K562 (cell line): ENCODE data around the gene GON4L. TPM values are rescaled to one million over a fixed set of nuclear protein-coding genes. Genes with fewer than 3 reads are reported as not detected.

ENCODE experiments used
- ATAC-seq: fragments of 200-7000 bp; cut with Tn5 transposase; 3 replicates; pipeline ENCODE4 v1.9.1; 2020; ENCODE audit warnings: moderate library complexity
- BruUV-seq: library from RNA; stranded (reverse); fragments of 400-500 nt; replicated peaks from 2 replicates; lab custom pipeline; 2021; lab: Mats Ljungman, UMichigan
- CTCF ChIA-PET: fragments of 300-600 bp; formaldehyde crosslinking; extraction: SDS; loops from one replicate; lab custom pipeline; 2021; ENCODE audit warnings: low intra/inter-chr PET ratio; lab: Yijun Ruan, JAX
- POLR2A ChIA-PET: fragments of 300-600, 350-650 bp; sonication (Branson Sonifier 250); formaldehyde crosslinking; extraction: SDS; loops from one replicate; lab custom pipeline; 2021; ENCODE audit warnings: antibody characterized with exemption, inconsistent platforms; lab: Yijun Ruan, JAX
- DNase-seq, 4 experiments: peaks; one replicate each; pipeline versions ENCODE4 v3.0.0 to v3.0.0-alpha.2; 2011 to 2018; ENCODE audit warnings: low spot score in 3 of 4, mixed read lengths in 3 of 4; ENCODE audit errors: extremely low read depth in 1 of 4
- FAIRE-seq: peaks from 2 replicates; lab custom pipeline; 2011; peaks lifted over from hg19 to GRCh38; lab: Jason Lieb, UNC
- H2AFZ ChIP-seq: 2 replicates; pipeline ENCODE4 v1.6.0; 2011; ENCODE audit warnings: low read depth, low read length, control low read depth, inconsistent platforms
- H3K27ac ChIP-seq: fragments of 200-600 bp; 3 replicates; pipeline ENCODE4 v1.8.0; 2011; ENCODE audit warnings: low read depth, mild to moderate bottlenecking, control low read depth, inconsistent platforms, low read length, moderate library complexity, mixed read lengths; ENCODE audit errors: extremely low read depth
- H3K27me3 ChIP-seq, 2 experiments: fragments of 300-600 bp in 1 of 2; 2 replicates in 1 of 2; 3 replicates in 1 of 2; pipeline versions ENCODE4 v1.6.0 to v1.8.0; 2011; ENCODE audit warnings: inconsistent platforms in 2 of 2, low read length in 2 of 2, mild to moderate bottlenecking in 1 of 2, mixed read lengths in 1 of 2, moderate library complexity in 1 of 2; ENCODE audit not compliant: control insufficient read depth in 2 of 2, insufficient read depth in 2 of 2
- H3K36me3 ChIP-seq: fragments of 300-600 bp; 3 replicates; pipeline ENCODE4 v1.8.0; 2011; ENCODE audit warnings: mild to moderate bottlenecking, low read length, inconsistent platforms; ENCODE audit not compliant: control insufficient read depth, insufficient read depth
- H3K4me1 ChIP-seq, 2 experiments: fragments of 200-600 bp in 1 of 2; replicated peaks in 1 of 2; 2 replicates in 1 of 2; 3 replicates in 1 of 2; pipeline versions ENCODE4 v1.5.1 to v1.8.0; 2011; ENCODE audit warnings: inconsistent platforms in 2 of 2, low read length in 2 of 2, mild to moderate bottlenecking in 1 of 2, mixed read lengths in 1 of 2, moderate library complexity in 1 of 2; ENCODE audit not compliant: control insufficient read depth in 2 of 2, insufficient read depth in 2 of 2
- H3K4me2 ChIP-seq: 2 replicates; pipeline ENCODE4 v1.6.1; 2011; ENCODE audit warnings: low read length, control low read depth, inconsistent platforms, mixed read lengths; ENCODE audit not compliant: insufficient read depth
- H3K4me3 ChIP-seq: fragments of 200-600 bp; sonication (generic), shearing (Covaris generic); 2 replicates; pipeline ENCODE4 v1.5.1; 2016; ENCODE audit warnings: control low read depth, inconsistent platforms
- H3K79me2 ChIP-seq: fragments of 200-600 bp; 3 replicates; pipeline ENCODE4 v1.8.0; 2011; ENCODE audit warnings: low read length, inconsistent platforms; ENCODE audit not compliant: control insufficient read depth, insufficient read depth
- H3K9ac ChIP-seq, 2 experiments: 2 replicates each; pipeline versions ENCODE4 v1.6.0 to v1.6.1; 2011; ENCODE audit warnings: low read depth in 2 of 2, low read length in 2 of 2, control low read depth in 1 of 2, inconsistent platforms in 1 of 2, mild to moderate bottlenecking in 1 of 2, mixed read lengths in 1 of 2; ENCODE audit not compliant: insufficient read depth in 1 of 2
- H3K9me1 ChIP-seq: one replicate; pipeline ENCODE4 v1.6.0; 2011; ENCODE audit warnings: inconsistent platforms, mild to moderate bottlenecking, low read length, moderate library complexity; ENCODE audit not compliant: control insufficient read depth, insufficient read depth
- H3K9me3 ChIP-seq: replicated peaks from 2 replicates; pipeline ENCODE4 v1.5.1; 2011; ENCODE audit warnings: low read depth, low read length, inconsistent platforms; ENCODE audit not compliant: control insufficient read depth, insufficient read depth
- H4K20me1 ChIP-seq: replicated peaks from 2 replicates; pipeline ENCODE4 v1.6.1; 2011; ENCODE audit warnings: low read length, inconsistent platforms, mixed read lengths; ENCODE audit not compliant: control insufficient read depth, insufficient read depth
- ATF3 ChIP-seq, 2 experiments: fragments of 450-650 bp in 1 of 2; sonication (generic) in 1 of 2; formaldehyde crosslinking in 1 of 2; IDR thresholded peaks in 1 of 2; conservative IDR thresholded peaks in 1 of 2; 2 replicates each; pipeline versions ENCODE4 v1.6.1 to v1.8.1; 2016 to 2023; ENCODE audit warnings: mild to moderate bottlenecking in 2 of 2, moderate library complexity in 2 of 2, inconsistent platforms in 1 of 2, missing genetic modification reagents in 1 of 2
- FOSL1 ChIP-seq: fragments of 200-800 bp; sonication (Bioruptor generic); conservative IDR thresholded peaks from 2 replicates; pipeline ENCODE4 v1.6.1; 2016; ENCODE audit warnings: missing genetic modification characterization, missing compliant biosample characterization
- HDGF ChIP-seq: fragments of 450-650 bp; IDR thresholded peaks from 2 replicates; pipeline ENCODE4 v1.6.1; 2016
- IFI16 ChIP-seq: fragments of 250-450 bp; sonication (Bioruptor Pico); IDR thresholded peaks from 2 replicates; pipeline ENCODE4 v2.1.2; 2022; ENCODE audit warnings: mild to moderate bottlenecking, inconsistent platforms
- KAT7 ChIP-seq: sonication (generic); formaldehyde crosslinking; IDR thresholded peaks from 2 replicates; pipeline ENCODE4 v1.8.0; 2022; ENCODE audit warnings: missing genetic modification reagents, mild to moderate bottlenecking, borderline replicate concordance
- KLF1 ChIP-seq: fragments of 450-650 bp; IDR thresholded peaks from 2 replicates; pipeline ENCODE4 v1.6.1; 2016; ENCODE audit warnings: missing genetic modification characterization, missing compliant biosample characterization
- LCOR ChIP-seq: sonication (generic); formaldehyde crosslinking; IDR thresholded peaks from 2 replicates; pipeline ENCODE4 v1.8.0; 2022; ENCODE audit warnings: mild to moderate bottlenecking, missing genetic modification reagents
- MYBL2 ChIP-seq, 2 experiments: fragments of 450-650 bp in 1 of 2; sonication (generic) in 1 of 2; formaldehyde crosslinking in 1 of 2; IDR thresholded peaks; 2 replicates each; pipeline versions ENCODE4 v1.6.1 to v1.8.1; 2017 to 2022; ENCODE audit warnings: borderline replicate concordance in 1 of 2, inconsistent platforms in 1 of 2, low read depth in 1 of 2, mild to moderate bottlenecking in 1 of 2, missing genetic modification reagents in 1 of 2, moderate library complexity in 1 of 2
- NCOA2 ChIP-seq, 2 experiments: fragments of 450-650 bp; IDR thresholded peaks; 2 replicates each; pipeline ENCODE4 v1.6.1; 2018; ENCODE audit warnings: mild to moderate bottlenecking in 2 of 2, moderate library complexity in 1 of 2; ENCODE audit not compliant: partially characterized antibody in 2 of 2
- PBX2 ChIP-seq, 2 experiments: IDR thresholded peaks in 1 of 2; conservative IDR thresholded peaks in 1 of 2; 2 replicates each; pipeline ENCODE4 v1.6.1; 2016; ENCODE audit warnings: low read depth in 2 of 2, mild to moderate bottlenecking in 1 of 2, missing compliant biosample characterization in 1 of 2, missing genetic modification characterization in 1 of 2, moderate library complexity in 1 of 2
- POLR2A ChIP-seq: fragments of 450-650 bp; conservative IDR thresholded peaks from 2 replicates; pipeline ENCODE4 v1.6.1; 2016
- POU5F1 ChIP-seq: fragments of 150-350 bp; IDR thresholded peaks from 2 replicates; pipeline ENCODE4 v1.6.1; 2014; ENCODE audit warnings: borderline replicate concordance, low read length, low read depth, mild to moderate bottlenecking; ENCODE audit not compliant: partially characterized antibody
- RB1 ChIP-seq: fragments of 450-650 bp; IDR thresholded peaks from 2 replicates; pipeline ENCODE4 v1.6.1; 2017; ENCODE audit warnings: low read depth, mild to moderate bottlenecking
- RFX7 ChIP-seq: fragments of 250-450 bp; sonication (Bioruptor Pico); IDR thresholded peaks from 2 replicates; pipeline ENCODE4 v1.5.1; 2021; ENCODE audit warnings: mild to moderate bottlenecking
- SREBF1 ChIP-seq: fragments of 150-350 bp; IDR thresholded peaks from 2 replicates; pipeline ENCODE4 v1.6.1; 2014; ENCODE audit warnings: antibody characterized with exemption, low read depth, low read length, borderline replicate concordance
- TARDBP ChIP-seq: fragments of 450-650 bp; IDR thresholded peaks from 2 replicates; pipeline ENCODE4 v1.6.1; 2016
- TCF15 ChIP-seq: fragments of 250-450 bp; sonication (Bioruptor Pico); IDR thresholded peaks from 2 replicates; pipeline ENCODE4 v1.8.0; 2022; ENCODE audit warnings: moderate library complexity, mild to moderate bottlenecking, inconsistent platforms
- ZNF354B ChIP-seq: fragments of 250-450 bp; sonication (Bioruptor Pico); IDR thresholded peaks from 2 replicates; pipeline ENCODE4 v1.4.0; 2020
- ZNF511 ChIP-seq: sonication (generic); formaldehyde crosslinking; IDR thresholded peaks from 2 replicates; pipeline ENCODE4 v1.8.0; 2022; ENCODE audit warnings: mild to moderate bottlenecking, missing genetic modification reagents
- ZNF551 ChIP-seq: fragments of 250-450 bp; sonication (Bioruptor Pico); IDR thresholded peaks from 2 replicates; pipeline ENCODE4 v1.5.0; 2021; ENCODE audit warnings: mild to moderate bottlenecking, moderate library complexity
- in situ Hi-C: fragments of 300-500 bp; cut with MboI; formaldehyde crosslinking; loops from 4 replicates; pipeline ENCODE4 v1.15.0; 2018; ENCODE audit warnings: inconsistent platforms, mixed read lengths
- intact Hi-C: fragments of 100-400 bp; cut with micrococcal nuclease; formaldehyde crosslinking; loops from 2 replicates; pipeline ENCODE4 v1.14.2; 2022
- polyA plus RNA-seq, 8 experiments: library from polyadenylated mRNA; depleted of rRNA in 4 of 8; stranded (reverse) in 5 of 8; unstranded in 3 of 8; fragments of >200 nt; fragmentation: Nextera tagmentation in 2 of 8; fragmentation: Illumina TruSeq in 1 of 8; extraction: Ambion mirVana in 2 of 8; extraction: Trizol in 1 of 8; gene quantifications; 2 replicates each; pipeline versions ENCODE4 v1.2.1 to v1.2.3, GENCODE V29; 2011 to 2014; ENCODE audit warnings: inconsistent platforms in 1 of 8, missing spikeins in 1 of 8
- total RNA-seq, 7 experiments: library from RNA; depleted of rRNA in 6 of 7; stranded (reverse); fragments of >200 nt in 6 of 7; fragmentation: Illumina TruSeq in 2 of 7; extraction: Trizol in 2 of 7; gene quantifications; 2 replicates each; pipeline versions ENCODE4 v1.2.1 to v1.2.3, GENCODE V29; 2011 to 2021; ENCODE audit warnings: low replicate concordance in 1 of 7

The GON4L gene
- total and polyA plus RNA-seq, 9 of the 15 experiments (the other 6 are each of a cell fraction or from before 2014, with no cell fraction given), result 20.2 to 47.4 (median 33.6) TPM

- FAIRE-seq, result no peak
- no peak overlapping the region for H2AFZ ChIP-seq
- no peaks in the 10 kb centered on the region for H3K79me2 ChIP-seq
- no TSS peak for BruUV-seq
- H3K9me3 ChIP-seq, result no peaks in the 10 kb centered on the region
- no peak overlapping the region for H3K4me3 ChIP-seq
- H3K9ac ChIP-seq, result no peak overlapping the region
- ATAC-seq, result no peak
- intact Hi-C loops, result no loop called here
- H3K9me1 ChIP-seq, result no peaks in the 10 kb centered on the region
- no peaks in the 10 kb centered on the region for H3K27me3 ChIP-seq
- ChIA-PET POLR2A (no interaction called here), CTCF (no interaction called here)
- H3K4me1 ChIP-seq, result no peaks in the 10 kb centered on the region
- no peak overlapping the region for H3K27ac ChIP-seq
- H4K20me1 ChIP-seq, result no peaks in the 10 kb centered on the region
- H3K4me2 ChIP-seq, result no peak overlapping the region
- DNase-seq, result no peak
- H3K36me3 ChIP-seq, result peaks cover 67% of the 10 kb centered on the region
- in situ Hi-C loops, result no loop called here
- TF ChIP-seq ZNF354B, result no peak
- TF ChIP-seq KAT7, result no peak
- peak; percentile 60 for TF ChIP-seq FOSL1 (tag)
- TF ChIP-seq TCF15 (CRISPR knock-in tag), result no peak
- TF ChIP-seq PBX2 (CRISPR knock-in tag; IDR thresholded peaks at IDR 0.05; ENCODE audit: low read depth), result no peak
- TF ChIP-seq PBX2 (tag; conservative IDR thresholded peaks at IDR 0.05; ENCODE audit: low read depth), result peak; percentile 56
- no peak for TF ChIP-seq SREBF1
- TF ChIP-seq ATF3 (IDR thresholded peaks at IDR 0.05), result 0 out of 2 replicates have a peak, but pooled peaks have one; percentile 18
- TF ChIP-seq ATF3 (CRISPR knock-in tag; conservative IDR thresholded peaks at IDR 0.05), result no peak
- TF ChIP-seq POU5F1, result no peak
- TF ChIP-seq POLR2A, result no peak
- no peak for TF ChIP-seq MYBL2 (IDR thresholded peaks at IDR 0.05; ENCODE audit: low read depth)
- no peak for TF ChIP-seq MYBL2 (CRISPR knock-in tag; IDR thresholded peaks at IDR 0.05; ENCODE audit: borderline replicate concordance)
- no peak for TF ChIP-seq LCOR
- TF ChIP-seq ZNF511 (CRISPR knock-in tag), result no peak
- no peak for TF ChIP-seq ZNF551
- TF ChIP-seq TARDBP, result no peak
- TF ChIP-seq RFX7 (CRISPR knock-in tag), result no peak
- TF ChIP-seq NCOA2 (IDR thresholded peaks at IDR 0.05; ENCODE audit: partially characterized antibody in 2 of 2), result no peak
- TF ChIP-seq RB1, result no peak
- no peak for TF ChIP-seq IFI16
- no peak for TF ChIP-seq HDGF
- TF ChIP-seq KLF1 (tag), result no peak
These were observed 55.9 kb downstream of the GON4L start for GRCh38 chr1:155801149-155801548.
